Measurements from ENCODE around the gene MCL1.
"Not testable (repeated sequence)": the region's sequence is repeated elsewhere in the genome, so short reads cannot be mapped to it uniquely, and the experiment has no call there.

Gene MCL1

DNA sequence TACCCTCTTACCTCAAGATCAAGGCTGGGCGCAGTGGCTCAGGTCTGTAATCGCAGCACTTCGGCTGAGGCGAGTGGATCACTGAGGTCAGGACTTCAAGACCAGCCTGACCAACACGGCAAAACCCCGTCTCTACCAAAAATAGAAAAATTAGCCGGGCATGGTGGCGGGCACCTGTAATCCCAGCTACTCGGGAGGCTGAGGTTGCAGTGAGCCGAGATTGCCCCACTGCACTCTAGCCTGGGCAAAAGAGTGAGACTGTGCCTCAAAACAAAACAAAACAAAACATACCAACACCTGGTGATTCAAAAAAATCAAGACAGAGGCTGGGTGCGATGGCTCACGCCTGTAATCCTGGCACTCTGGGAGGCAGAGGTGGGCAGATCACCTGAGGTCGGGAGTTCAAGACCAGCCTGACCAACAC is 5.8 kb downstream of the MCL1 start:
- in situ Hi-C loops (cut with HindIII; ENCODE audit: low sequenced_read_pairs), result loop anchor here (10.0 kb wide), 2 partner anchors 71 to 79 kb away; no protein-coding TSS in a partner anchor

DNA sequence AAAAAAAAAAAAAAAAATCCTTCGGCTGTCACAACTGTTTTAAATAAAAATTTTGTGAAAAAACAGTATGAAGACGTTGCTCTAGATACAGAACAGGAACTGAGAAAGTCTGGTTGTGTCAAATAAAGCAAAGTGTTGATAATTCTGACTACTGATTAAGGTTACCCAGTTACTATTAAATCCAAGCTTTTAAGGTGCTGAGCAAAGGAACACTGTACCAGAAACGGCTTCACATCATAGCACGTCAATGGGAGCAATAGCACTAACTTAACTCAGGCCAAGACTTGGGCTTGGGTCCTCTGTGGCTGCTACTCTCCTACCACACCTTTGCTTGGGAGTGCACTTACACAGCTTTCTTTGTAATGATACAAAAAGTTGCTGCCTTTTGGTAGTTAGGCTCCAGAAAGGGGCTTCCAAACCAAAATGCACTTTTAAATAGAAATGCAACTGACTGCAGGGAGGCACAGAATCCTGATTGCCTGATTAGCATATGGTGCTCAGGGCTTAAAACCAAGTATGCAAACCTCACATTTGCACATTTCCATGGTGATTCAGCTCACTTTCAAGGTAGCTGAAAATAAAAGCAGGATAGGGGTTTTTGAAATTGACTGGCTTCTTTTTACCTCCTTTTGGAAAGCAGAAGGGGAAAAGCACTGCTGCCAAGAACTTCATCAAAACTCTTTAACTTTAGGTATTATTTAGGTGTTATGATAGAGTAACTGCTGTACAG is 6.3 kb downstream of the MCL1 start:
- in situ Hi-C loops (cut with HindIII; ENCODE audit: low sequenced_read_pairs), result loop anchor here (10.0 kb wide), 2 partner anchors 72 to 78 kb away; no protein-coding TSS in a partner anchor

GRCh38 chr1:150568594-150568966 is 10.8 kb downstream of the MCL1 start:
- in situ Hi-C loops (cut with HindIII; ENCODE audit: low sequenced_read_pairs), result no loop called here

DNA sequence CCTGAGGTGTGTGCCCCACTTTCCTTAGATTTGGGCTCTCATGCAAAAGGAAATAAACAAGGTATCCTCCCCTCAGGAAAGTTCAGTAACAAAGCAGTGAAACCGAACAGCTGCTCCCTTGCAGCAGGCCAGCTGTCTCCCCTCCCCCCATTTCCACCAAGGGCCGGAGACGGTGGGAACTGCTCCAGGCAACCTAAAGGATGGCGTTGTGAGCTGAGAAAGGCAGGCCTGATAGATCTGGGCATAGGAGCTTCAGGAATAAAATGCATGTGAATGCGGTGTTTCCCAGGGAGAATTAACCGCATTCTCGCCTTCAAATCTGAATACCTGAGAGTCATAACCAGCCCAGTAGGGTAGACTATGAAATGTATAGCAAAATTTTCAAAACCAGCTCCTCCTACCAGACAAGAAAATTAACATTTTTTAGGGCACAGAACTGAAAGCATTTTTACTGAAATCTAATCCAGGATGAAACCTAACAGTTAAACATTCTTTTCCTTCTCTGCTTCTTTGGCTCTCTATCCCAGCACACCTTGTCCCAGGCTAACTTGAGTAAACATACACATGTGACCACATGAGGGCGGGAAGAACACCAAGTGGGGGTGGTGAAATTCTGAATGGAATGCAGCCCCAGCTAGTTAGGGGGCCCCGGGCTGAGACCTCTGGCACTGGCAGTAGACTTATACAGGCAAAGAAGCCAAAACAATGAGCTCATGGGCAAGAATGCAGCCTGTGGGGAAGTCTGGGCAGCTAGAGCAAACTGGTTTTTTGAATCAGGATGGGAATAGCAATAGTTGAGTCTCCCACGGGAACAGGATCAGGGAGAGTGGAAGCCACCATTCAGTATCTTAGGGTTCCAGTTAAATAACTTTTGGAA is 11.5 kb downstream of the MCL1 start:
- in situ Hi-C loops (cut with HindIII; ENCODE audit: low sequenced_read_pairs), result no loop called here

- in situ Hi-C loops (cut with HindIII; ENCODE audit: low sequenced_read_pairs), result no loop called here
Observed at GRCh38 chr1:150567341-150567716, 12.1 kb downstream of the MCL1 start.

- in situ Hi-C loops (cut with HindIII; ENCODE audit: low sequenced_read_pairs), result no loop called here
Observed at GRCh38 chr1:150566589-150567340, 12.6 kb downstream of the MCL1 start.

DNA sequence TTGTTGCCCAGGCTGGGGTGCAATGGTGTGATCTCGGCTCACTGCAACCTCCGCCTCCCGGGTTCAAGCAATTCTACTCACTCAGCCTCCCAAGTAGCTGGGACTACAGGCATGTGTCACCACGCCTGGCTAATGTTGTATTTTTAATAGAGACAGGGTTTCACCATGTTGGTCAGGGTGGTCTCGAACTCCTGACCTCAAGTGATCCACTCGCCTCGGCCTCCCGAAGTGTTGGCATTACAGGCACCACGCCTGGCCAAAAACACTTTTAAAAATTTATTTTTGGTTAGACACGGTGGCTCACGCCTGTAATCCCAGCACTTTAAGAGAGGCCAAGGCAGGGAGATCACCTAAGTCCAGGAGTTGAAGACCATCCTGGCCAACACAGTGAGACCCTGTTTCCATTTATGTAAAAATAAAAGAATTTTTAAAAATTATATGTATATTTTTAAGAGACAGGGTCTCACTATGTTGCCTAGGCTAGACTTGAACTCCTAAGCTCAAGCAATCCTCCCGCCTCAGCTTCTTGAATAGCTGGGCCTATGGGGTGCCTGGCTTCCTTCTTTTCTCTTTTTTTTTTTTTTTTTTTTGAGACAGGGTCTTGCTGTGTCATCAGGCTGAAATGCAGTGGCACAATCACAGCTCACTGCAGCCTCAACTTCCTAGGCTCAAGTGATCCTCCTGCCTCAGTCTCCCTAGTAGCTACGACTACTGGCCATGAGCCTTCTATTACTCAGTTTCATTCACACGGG is 14.0 kb downstream of the MCL1 start:
- in situ Hi-C loops (cut with HindIII; ENCODE audit: low sequenced_read_pairs), result not testable (repeated sequence)

GRCh38 chr1:150564051-150564991 is 15.1 kb downstream of the MCL1 start:
- in situ Hi-C loops (cut with HindIII; ENCODE audit: low sequenced_read_pairs), result no loop called here

DNA sequence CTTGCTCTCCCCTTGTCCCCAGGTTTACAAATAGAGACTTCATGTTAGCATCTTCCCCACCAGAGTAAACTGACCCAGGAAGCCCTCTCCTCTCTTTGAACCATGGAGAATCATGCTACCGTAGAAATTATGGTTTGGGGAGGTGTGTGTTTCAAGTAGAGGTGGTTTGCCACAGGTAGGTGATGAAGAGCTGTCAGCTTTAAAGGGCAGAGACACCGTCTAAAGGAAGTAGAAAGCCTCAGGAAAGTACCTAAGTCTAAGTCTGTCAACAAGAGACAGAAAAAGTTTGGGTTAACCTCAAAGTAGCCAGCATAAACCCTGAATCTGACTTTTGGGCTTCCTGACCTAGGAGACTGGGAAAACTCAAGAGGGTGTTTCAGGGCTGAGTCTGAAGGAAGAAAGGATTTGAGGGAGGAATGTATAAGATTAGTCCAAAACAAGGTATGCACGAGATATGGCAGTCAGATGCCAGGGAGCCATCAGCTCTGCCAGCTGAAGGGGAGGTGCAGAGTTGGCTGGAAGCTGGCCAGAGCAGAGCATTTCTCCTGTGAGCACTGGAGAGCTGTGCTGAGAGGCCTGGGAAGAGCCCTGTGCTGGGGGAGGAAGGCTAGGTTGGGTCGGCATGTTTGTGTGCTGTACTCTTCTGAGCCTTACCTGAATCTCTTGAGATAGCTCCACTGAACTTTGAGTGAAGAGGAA is 15.9 kb downstream of the MCL1 start:
- in situ Hi-C loops (cut with HindIII; ENCODE audit: low sequenced_read_pairs), result no loop called here

- in situ Hi-C loops (cut with HindIII; ENCODE audit: low sequenced_read_pairs), result no loop called here
Observed at GRCh38 chr1:150562446-150563339, 16.7 kb downstream of the MCL1 start.

DNA sequence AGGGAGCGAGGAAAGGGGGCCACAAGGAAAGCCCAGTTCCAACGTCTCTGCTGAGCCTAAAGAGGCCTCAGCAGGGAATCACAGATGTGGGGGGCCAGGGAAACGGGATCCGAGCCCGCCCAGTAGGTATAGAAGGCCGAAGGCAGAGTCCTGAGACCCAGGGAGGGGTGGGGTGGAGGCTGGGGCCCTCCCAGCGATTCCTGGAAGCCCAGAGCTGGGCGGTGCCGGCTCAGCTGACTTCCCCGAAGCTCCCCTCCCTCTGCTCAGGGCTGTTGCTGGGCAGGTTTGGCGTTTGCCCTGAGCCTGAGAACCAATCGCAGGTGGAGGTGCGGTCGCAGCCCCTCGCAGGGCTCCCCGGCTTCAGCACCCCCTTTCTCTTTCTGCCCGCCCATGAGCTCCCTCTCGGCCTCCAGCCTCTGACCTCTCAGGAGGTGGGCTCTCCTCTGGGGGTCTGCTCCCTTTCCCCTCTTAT is 17.4 kb downstream of the MCL1 start:
- in situ Hi-C loops (cut with HindIII; ENCODE audit: low sequenced_read_pairs), result no loop called here

- in situ Hi-C loops (cut with HindIII; ENCODE audit: low sequenced_read_pairs), result no loop called here
Observed at GRCh38 chr1:150561254-150561973, 18.0 kb downstream of the MCL1 start.

GRCh38 chr1:150560576-150561253 is 18.7 kb downstream of the MCL1 start:
- in situ Hi-C loops (cut with HindIII; ENCODE audit: low sequenced_read_pairs), result no loop called here

- in situ Hi-C loops (cut with HindIII; ENCODE audit: low sequenced_read_pairs), result no loop called here
Observed at GRCh38 chr1:150560011-150560438, 19.4 kb downstream of the MCL1 start.

GRCh38 chr1:150559656-150560010 is 19.8 kb downstream of the MCL1 start:
- in situ Hi-C loops (cut with HindIII; ENCODE audit: low sequenced_read_pairs), result no loop called here

DNA sequence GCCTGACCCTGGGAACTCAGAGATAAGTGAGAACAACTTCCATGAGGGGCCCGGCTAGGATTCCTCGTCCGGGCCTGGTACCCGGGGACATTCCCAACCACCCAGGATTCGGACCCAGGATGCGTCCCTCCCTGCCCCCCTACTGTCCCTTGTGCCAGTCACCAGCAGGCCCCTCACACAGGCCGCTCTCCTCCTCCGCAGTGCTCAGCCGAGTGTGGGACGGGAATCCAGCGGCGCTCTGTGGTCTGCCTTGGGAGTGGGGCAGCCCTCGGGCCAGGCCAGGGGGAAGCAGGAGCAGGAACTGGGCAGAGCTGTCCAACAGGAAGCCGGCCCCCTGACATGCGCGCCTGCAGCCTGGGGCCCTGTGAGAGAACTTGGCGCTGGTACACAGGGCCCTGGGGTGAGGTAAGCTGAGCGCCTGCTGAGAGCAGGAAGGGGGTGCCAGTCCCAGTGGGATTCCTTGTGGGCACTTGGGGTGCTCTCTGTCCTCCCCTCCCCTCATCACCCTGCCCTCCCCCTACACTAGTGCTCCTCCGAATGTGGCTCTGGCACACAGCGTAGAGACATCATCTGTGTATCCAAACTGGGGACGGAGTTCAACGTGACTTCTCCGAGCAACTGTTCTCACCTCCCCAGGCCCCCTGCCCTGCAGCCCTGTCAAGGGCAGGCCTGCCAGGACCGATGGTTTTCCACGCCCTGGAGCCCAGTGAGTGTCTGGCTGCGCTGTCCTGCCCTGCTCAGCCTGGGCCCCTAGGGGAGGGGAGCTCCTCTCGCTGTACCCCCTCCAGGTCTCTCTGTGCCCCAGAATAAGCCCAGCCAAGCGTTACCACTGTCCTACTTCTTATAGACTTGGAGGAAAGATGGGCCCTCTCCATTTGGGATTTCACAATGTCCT is 20.4 kb downstream of the MCL1 start:
- in situ Hi-C loops (cut with HindIII; ENCODE audit: low sequenced_read_pairs), result no loop called here

Data from DLD1 (cell line).